ENCODE measurements around the gene LYPD1.

The LYPD1 gene

DNA sequence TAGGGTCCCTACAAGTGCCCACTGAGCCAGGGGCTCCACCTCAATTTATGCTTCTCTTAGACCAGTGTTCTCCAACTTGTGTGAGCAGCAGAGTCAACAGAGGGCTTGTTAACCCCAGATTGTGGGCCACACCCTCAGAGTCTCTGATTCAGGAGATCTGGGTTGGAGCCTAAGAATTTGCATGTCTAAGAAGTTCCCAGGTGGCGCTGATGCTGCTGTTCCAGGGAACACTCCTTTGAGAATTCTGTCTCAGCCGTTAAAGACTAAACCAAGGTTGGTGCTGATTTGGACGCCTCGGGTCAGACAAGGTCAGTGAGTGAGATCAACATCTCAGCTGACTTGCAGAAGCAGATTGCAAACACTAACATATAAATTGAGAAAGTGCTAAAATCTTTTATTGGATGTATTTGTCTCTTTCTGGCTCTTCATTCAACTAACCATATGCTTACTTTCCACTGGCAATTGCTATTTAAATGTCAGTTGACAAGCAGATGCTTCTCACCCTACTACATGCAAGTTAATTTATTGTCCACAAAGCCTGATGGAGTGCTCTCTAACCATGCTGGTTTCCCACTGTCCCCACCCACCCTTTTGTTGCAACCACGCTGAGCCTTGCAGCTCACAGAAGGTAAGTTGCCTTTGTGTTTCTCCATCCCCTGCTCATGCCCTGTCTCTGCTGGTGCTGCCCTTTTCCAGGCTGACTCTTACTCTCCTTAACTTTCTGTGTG lies 31.5 kb downstream of the LYPD1 start:
- in situ Hi-C loops (cut with MboI; ENCODE audit: low sequenced_read_pairs), result no loop called here

DNA sequence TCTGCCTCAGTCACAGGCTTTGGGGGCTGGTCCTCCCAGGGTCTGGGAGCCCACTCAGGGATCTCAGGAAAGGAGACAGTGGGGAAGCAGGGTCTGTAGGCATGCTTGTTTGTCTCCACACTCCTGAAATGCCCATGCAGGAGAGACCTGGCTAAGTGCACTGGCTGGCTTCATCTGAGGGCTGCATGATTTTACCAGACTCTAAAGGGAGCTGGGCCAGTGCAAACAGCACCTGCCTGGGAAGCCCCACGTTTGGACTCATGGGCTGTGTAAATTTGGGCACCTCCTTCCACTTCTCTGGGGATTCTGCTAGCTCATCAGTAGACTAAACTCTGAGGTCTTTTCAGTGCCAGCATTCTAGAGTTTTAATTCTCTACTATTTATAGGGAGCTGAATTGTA lies 33.7 kb downstream of the LYPD1 start:
- in situ Hi-C loops (cut with MboI; ENCODE audit: low sequenced_read_pairs), result no loop called here

DNA sequence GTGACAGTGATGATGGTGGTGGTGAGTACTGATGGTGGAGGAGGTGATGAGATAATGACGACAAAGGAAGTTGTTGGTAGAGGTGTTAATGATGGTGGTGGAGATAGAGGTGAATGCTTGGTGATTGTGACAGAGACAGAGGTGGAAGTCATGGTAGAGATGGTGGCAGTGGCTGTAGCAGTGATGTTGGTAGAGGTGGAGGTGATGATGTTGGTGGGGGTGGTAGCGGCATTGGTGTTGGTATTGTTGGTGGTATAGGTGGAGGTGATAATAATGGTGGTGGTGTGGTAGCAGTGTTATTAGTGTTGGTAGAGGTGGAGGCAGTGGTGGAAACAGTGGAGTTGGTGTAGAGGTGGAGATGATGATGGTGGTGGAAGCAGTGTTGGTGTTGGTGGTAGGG lies 36.4 kb downstream of the LYPD1 start:
- in situ Hi-C loops (cut with MboI; ENCODE audit: low sequenced_read_pairs), result no loop called here

DNA sequence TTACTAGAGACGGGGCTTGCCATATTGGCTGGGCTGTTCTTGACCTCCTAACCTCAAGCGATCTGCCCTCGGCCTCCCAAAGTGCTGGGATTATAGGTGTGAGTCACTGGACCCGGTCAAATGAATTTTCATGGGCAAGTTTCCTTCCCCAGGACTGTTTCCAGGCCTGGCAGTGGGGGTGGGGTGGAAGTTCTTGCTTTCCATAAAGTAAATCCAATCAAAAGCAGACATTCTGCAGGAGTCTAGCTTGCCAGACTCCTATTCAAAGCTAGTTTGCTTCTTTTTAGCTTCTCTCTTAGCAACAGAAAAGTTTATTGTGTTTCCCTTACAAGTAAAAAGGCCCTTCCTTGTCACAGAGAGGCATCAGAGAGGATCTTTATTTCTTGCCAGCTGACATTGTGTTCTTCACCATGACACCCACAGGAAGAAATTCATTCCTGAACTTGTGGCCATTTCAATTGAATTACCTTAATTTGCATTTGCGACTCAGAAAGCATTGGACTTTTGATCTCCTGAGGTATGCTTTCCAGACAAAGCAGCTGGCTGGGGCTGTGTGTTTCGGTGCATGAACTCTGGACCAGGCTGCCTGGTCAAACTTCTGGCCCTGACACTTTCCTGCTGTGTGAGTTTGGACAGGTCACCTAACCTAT lies 37.9 kb downstream of the LYPD1 start:
- in situ Hi-C loops (cut with MboI; ENCODE audit: low sequenced_read_pairs), result no loop called here

DNA sequence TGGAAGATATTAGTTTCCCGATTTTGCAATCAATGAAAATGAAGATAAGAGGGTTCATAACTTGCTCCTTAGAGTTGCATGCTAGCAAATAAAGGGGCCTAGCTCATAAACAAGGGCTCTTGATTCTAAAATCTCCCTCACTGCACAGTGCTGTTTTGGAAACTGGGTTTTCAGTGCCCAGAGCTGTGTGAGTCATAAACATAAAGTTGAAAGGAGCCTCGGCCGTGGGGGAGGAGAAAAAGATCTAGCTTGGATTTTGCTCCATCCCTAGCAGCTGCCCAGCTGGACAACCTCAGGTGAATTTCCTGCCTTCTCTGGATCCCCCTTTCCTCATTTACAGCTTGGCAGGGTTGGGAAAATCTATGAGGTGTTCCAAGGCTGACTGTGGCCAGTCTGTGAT lies 42.5 kb downstream of the LYPD1 start:
- in situ Hi-C loops (cut with MboI; ENCODE audit: low sequenced_read_pairs), result no loop called here

DNA sequence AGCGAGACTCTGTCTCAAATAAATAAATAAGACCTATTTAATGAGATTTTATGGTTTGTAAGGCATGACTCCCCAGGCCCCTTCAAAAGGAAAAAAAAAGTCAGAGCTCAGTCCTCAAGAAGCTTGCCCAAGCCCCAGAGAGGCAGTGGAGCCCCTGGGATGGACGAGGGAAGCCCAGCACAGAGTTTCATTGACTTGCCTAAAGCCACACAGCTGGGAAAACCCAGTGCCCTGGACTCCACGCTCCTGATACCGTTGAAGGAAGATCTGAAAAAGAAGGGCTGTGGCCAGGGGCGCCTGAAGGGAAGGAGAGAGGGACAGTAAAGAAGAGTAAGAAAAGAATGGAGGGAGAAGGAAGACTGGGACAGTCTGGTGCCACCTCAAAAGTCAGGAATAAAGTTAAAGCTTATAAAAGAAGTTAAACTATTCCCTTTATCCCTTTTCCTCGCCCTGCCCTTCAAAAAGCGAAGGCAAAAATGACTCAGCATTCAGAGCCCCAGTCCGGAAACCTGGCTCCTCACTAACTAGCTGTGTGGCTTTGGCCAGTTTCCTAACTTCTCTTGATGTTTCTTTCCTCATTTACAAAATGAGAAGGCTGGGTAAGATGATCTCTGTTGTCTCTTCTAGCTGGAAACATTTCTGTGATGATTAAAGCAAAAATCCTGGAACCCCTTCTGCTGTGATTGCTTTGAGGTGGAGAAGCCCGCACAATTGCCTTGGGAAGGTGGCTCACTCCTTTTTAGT lies 46.7 kb downstream of the LYPD1 start:
- in situ Hi-C loops (cut with MboI; ENCODE audit: low sequenced_read_pairs), result no loop called here

DNA sequence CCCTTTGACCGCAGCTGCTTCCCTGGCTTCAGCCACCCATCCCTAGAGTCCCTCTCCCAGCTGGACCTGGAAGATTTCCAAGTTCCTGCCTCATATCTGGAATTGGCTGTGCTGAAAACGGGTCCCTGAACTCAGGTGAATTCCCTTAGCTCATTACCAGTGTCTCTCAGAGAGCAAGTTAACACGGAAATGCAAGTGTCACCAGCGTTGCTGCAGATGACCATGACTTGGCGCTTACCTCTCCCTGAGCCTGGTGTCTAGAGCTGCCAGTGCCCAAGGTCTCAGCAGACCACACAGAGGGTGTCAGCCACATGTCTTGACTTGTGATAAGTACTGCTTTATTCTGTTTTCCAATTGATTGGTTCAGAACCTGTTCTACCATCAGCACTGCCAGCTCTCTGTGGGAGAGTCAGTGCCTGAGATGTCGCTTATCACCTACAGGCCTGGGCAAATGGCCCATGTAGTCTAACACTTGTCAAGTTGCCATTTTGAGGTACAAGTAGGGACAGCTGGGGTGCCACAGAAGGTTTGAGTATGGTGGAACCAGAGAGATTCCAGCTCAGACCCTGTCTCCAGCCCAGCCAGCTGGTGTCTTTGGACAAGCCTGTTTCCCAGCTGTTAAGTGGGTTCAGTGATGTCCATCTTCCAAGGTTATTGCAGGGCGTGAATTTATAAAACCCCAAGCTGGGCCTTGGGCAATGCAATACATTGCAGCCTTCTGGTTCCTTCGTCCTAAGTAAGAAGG lies 48.7 kb downstream of the LYPD1 start:
- in situ Hi-C loops (cut with MboI; ENCODE audit: low sequenced_read_pairs), result no loop called here

DNA sequence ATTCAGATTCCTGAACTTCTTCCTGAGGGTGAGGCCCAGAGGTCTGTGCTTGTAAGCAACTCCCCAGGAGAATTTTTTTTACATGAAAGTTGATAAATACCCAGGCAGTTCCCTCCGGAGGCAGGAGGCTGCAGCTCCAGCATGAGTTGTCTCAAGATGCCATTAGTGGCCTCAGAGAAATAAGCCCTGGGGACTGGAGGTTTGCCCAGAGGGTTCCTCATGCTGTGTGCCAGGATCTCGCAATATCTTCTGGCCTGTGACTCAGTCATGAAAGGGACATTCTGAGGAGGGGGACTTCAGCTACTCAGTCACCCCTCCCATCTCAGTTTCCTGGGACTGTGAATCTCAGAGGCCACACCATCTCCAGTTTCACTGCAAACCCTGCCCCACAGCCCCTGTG lies 49.9 kb downstream of the LYPD1 start:
- in situ Hi-C loops (cut with MboI; ENCODE audit: low sequenced_read_pairs), result no loop called here

DNA sequence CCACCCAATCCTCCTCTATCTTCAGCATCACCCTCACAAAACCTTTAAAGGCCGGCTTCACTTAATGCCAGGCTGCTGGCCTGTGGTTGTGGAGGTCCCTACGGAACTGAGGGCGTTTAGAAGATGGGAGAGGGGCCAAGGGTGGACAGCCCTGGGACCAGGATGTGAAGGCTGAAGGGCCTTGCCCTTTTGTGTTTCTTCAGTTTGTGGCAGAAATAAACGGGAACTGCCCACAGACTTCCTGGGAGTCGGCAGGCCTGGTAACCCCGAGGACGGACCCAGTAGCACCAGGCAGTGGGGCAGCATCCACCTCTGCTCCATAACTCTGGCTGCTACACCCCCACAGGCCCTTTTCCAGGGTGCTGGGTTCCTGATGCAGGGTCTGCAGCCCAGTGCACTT lies 51.3 kb downstream of the LYPD1 start:
- in situ Hi-C loops (cut with MboI; ENCODE audit: low sequenced_read_pairs), result no loop called here

DNA sequence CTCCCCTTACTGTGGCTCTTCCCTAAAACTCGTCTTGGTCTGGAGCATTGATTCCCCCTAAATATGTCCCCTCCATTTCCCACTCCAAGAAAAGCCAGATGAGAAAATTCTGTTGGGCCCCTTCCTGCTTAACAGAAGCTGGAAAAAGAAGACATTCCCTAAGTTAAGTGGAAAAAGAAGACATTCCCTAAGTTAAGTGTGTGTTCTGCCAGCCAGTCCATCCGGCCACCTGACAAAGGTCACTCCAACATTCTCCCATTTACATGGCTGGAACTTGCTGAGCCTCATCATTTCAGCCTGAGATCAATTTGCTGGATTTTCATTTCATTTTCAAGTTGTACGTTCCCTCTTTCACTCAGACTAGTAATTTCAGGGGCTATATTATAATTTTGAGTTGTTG lies 52.0 kb downstream of the LYPD1 start:
- in situ Hi-C loops (cut with MboI; ENCODE audit: low sequenced_read_pairs), result no loop called here

DNA sequence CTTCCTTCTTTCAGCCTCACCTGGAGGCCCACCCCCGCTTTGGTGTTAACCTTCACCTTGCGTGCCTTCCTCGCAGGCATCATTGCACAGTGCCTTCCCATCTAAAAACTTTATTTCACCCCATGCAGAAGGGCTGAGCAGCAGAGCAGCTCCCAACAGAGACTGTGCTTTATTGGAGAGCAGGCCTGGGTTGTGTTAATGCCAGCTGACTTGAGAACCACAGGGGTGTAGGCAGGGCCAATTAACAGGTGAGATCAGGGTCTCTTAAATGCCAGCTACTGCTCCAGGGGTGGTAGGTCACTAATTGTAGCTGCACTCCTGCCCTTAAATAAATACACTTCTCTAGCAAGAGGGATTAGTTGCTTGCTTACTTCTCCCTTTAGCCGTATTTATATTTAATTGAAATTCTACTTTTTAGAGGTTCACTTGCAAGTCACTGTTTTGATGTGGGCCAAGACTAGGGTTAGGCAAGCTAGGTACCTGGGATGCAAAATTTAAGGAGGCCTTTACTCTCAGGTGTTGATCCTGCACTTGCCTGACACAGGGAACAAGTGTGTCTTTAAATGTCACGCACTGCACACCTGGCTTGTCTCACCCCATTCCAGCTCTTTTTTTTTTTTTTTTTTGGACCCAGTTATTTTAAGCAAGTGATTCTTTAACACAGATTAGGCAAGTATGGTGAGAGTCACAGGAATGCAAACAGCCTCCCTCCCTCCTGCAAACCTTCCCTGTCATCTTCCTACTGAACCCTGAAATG lies 54.5 kb downstream of the LYPD1 start:
- in situ Hi-C loops (cut with MboI; ENCODE audit: low sequenced_read_pairs), result no loop called here

DNA sequence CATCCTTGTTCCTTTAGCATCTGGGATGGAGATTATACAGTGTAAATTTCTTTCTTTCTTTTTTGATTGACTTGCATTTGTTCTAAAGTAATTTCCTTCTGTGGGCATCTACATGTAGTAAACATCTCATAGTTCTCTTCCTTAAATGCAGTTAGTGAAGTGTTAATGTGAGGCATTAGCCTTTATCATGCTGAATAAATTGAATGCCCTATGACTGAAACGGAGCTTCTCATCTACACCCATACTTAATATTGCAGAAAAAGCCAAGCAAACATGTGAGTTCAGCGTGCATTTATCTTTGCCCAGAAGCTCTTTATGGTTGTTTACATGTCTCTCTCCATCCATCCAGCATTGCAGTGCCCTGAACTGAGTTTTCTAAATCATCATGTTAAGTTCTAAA lies 58.3 kb downstream of the LYPD1 start:
- in situ Hi-C loops (cut with MboI; ENCODE audit: low sequenced_read_pairs), result no loop called here

DNA sequence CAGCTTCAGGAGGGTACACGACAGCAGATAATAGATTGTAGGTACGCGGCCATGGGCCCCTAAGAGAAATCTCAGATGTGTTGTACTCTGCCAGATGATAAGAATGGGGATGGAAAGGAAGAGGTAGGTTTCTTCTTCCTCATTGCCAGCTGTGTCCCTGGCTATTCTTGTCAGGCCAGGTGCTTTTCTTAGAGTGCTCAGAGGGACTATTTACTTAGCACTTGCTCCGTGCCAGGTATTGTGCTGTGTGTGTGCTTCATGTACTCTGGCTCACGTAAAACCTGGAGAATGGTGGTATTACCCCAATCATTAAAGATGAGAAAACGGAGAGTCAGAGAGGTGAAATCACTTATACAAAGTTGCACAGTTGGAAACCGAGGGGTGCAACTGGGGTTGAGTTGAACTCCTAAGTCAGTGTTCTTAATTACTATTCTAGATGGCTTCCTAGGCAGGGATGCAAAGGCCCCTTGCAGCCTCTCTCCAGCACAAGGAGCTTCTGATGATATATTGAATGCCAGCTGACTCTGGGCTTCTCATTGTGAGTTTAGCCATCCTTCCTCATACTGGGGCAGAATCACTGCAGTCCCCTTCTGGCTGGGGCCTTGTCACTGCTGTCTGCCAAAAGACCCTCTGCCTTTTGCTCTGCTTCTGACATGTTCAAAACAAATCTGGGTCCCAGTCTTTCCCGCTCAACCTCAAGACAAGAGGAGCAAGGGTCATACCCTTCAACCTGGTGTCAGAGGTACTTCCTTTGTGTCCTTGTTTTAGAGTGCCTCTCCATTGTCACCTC lies 60.7 kb downstream of the LYPD1 start:
- in situ Hi-C loops (cut with MboI; ENCODE audit: low sequenced_read_pairs), result no loop called here

DNA sequence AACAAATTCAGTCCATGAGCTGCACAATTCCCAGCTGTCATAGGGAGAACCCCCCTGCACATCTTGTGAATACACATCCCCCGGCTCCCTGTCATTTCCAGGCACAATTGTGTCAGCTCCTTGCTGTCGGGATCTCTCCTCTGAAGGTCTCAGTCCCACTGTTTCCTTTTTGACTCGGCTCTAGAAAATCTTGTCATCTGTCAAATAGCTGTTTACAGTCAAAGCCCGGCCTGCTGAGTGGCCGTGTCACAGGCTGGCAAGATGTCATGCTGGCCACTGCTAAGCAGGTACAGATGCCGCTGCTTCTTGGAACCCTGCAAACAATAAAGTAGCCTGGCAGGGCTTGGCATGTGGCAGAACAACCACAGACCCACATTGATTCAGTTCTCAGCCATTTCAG lies 61.7 kb downstream of the LYPD1 start:
- in situ Hi-C loops (cut with MboI; ENCODE audit: low sequenced_read_pairs), result no loop called here

DNA sequence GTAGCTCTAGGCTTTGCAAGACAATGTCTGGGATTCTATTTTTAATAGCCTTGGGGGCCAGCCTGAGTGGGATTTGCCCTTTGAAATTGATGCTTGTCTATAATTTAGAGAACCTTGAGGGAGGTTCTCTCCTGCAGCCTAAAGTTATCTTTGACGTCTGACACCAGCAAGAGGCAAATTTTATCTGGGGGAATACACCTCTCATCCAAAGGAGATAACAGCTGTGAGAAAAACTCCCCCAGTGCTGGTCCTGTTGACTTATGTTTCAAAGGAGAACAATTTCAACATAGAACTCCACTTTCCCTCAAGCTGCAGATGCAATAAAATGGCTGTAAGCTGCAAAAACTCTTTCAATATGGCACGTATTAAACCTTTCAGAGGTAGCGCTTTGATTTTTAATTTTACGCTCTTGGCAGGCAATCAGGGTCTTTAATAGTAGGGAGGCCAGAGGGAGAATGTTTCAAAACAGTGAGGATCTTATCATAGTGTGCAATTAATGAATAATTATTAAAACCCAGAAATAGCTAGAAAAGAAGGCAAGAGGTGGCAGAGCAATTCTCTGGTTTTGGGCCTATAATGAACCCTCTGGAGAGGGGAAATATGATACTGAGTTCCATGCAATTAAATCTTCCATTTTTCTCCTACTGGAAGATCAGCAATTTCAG lies 62.4 kb downstream of the LYPD1 start:
- in situ Hi-C loops (cut with MboI; ENCODE audit: low sequenced_read_pairs), result no loop called here

DNA sequence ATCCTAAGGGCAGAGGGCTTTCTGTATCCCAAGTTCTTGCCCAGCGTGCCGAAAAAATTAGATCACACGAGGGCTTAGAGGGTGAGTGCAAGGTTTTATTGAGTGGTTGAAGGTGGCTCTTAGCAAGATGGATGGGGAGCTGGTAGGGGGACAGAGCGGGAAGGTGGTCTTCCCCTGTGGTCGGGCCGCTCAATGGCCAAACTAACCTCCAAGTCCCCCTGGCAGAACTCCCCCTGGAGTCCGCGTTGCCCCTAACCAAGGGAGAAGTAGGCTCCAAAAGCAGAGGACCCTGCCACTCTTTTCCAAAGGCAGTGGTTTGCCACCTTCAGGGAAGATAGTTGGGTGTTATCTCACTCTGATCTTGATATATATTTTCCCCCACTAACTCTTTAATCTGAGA lies 63.4 kb downstream of the LYPD1 start:
- in situ Hi-C loops (cut with MboI; ENCODE audit: low sequenced_read_pairs), result no loop called here

DNA sequence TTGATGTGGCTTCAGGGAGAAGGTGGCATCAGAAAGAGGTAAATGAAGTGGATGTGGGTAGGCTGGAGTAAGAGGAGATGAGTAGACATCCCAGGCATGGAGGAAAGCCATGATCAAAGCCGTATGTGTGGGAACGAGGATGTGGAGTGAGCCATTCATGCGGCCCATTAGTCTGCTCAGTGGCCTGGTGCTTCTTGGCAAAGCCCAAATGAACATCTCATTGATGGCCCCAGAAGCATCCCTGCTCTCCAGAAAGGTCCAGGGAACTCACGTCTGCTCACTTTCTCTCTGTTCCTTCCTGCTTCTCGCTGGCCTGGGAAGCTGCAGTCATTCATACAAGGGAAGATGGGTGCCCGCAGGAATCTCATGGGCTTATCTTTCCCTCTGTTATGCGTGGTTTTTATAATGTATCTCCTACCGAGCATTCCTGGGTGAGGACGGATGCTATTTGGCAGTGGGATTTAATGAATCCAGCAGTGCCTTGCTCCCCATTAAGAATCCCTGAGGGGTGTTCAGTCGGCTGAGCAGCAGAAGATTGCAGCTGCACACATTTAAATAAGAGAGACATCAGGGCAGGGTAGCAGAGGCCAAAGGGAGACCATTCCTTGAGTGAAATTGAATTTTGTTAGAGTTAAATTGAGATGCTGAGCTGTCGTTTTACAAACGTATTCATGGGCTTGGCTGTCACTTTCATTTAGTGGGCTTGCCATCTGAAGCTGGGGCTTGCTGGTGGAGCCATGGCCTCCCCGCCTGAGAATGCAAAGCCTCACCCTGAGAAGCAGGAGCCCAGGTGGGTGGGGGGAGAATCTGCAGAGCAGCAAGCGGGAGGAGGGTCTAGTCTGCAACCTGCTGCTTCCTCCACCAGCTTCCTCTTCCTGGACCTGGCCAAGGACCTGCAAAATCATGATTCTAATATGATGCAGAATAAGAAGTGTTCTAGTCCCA lies 64.5 kb downstream of the LYPD1 start:
- in situ Hi-C loops (cut with MboI; ENCODE audit: low sequenced_read_pairs), result no loop called here

DNA sequence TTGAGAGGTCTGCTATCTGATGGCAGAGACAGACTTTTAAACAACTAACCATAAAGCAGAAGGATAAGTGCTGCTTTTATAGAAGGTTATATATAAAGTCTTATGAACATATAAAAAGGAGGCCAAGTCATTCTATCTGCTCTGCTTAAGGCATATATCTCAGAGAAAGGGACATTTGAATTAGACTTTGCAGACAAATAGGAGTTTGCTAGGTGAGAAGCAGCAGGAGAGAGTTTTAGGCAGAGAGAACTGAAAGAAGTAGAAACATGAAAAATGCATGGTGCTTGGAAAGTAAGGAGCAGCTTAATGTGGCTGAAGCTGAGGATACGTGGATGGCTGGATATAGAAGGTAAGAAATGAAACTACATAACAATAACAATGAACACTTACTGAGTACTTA lies 65.4 kb downstream of the LYPD1 start:
- in situ Hi-C loops (cut with MboI; ENCODE audit: low sequenced_read_pairs), result no loop called here
